DOHH2 (cell line): ENCODE data around the gene KRT84.

Source experiments
- H3F3A ChIP-seq: fragments of 200-600 bp; sonication (generic), shearing (Covaris generic); 2 replicates; pipeline ENCODE4 v1.6.0; 2016; ENCODE audit warnings: antibody characterized with exemption, mild to moderate bottlenecking; ENCODE audit not compliant: control insufficient read depth, insufficient read depth
- H3K27ac ChIP-seq: fragments of 200-600 bp; sonication (generic); 2 replicates; pipeline ENCODE4 v1.5.1; 2014; ENCODE audit warnings: low read depth, mild to moderate bottlenecking, low read length, moderate library complexity
- H3K27me3 ChIP-seq: fragments of 200-600 bp; sonication (generic); 2 replicates; pipeline ENCODE4 v1.6.1; 2014; ENCODE audit warnings: mild to moderate bottlenecking, low read length, mixed read lengths; ENCODE audit not compliant: control insufficient read depth
- H3K36me3 ChIP-seq: fragments of 200-600 bp; sonication (generic); 2 replicates; pipeline ENCODE4 v1.6.1; 2014; ENCODE audit warnings: mild to moderate bottlenecking, low read length, moderate library complexity, mixed read lengths; ENCODE audit not compliant: control insufficient read depth
- H3K4me1 ChIP-seq: fragments of 200-600 bp; sonication (generic); 2 replicates; pipeline ENCODE4 v1.6.1; 2014; ENCODE audit warnings: mild to moderate bottlenecking, low read length, mixed read lengths; ENCODE audit not compliant: control insufficient read depth
- H3K4me2 ChIP-seq: fragments of 200-600 bp; sonication (generic); 2 replicates; pipeline ENCODE4 v1.6.0; 2014; ENCODE audit warnings: mild to moderate bottlenecking, low read length, moderate library complexity
- H3K4me3 ChIP-seq: fragments of 200-600 bp; sonication (generic); 2 replicates; pipeline ENCODE4 v1.5.1; 2014; ENCODE audit warnings: mild to moderate bottlenecking, low read length, mixed read lengths
- H3K79me2 ChIP-seq: fragments of 200-600 bp; sonication (generic); 2 replicates; pipeline ENCODE4 v1.6.1; 2014; ENCODE audit warnings: mild to moderate bottlenecking, low read length, mixed read lengths; ENCODE audit not compliant: control insufficient read depth
- H3K9me2 ChIP-seq: fragments of 200-600 bp; sonication (generic); replicated peaks from 2 replicates; pipeline ENCODE4 v1.6.1; 2014; ENCODE audit warnings: mild to moderate bottlenecking, low read length, mixed read lengths; ENCODE audit not compliant: control insufficient read depth
- H3K9me3 ChIP-seq: fragments of 200-600 bp; sonication (generic); 2 replicates; pipeline ENCODE4 v1.6.1; 2014; ENCODE audit warnings: antibody characterized with exemption, low read length, mixed read lengths; ENCODE audit not compliant: control insufficient read depth, insufficient read depth
- H4K20me1 ChIP-seq: fragments of 200-600 bp; sonication (generic); 2 replicates; pipeline ENCODE4 v1.6.0; 2014; ENCODE audit warnings: low read depth, mild to moderate bottlenecking, antibody characterized with exemption, low read length, moderate library complexity; ENCODE audit not compliant: control insufficient read depth, insufficient read depth
- EZH2phosphoT487 ChIP-seq: fragments of 200-600 bp; sonication (generic); IDR thresholded peaks from 2 replicates; pipeline ENCODE4 v1.6.1; 2017; ENCODE audit warnings: borderline replicate concordance, mild to moderate bottlenecking, antibody characterized with exemption, low read length, moderate library complexity, mixed read lengths
- TF ChIP-seq, protein P1 (sequence below): fragments of 200-600 bp; sonication (generic); IDR thresholded peaks from one replicate; pipeline ENCODE4 v1.5.1; 2014; ENCODE audit warnings: antibody characterized with exemption, mild to moderate bottlenecking, low read depth, low read length; ENCODE audit not compliant: poor library complexity, severe bottlenecking

The KRT84 gene

DNA sequence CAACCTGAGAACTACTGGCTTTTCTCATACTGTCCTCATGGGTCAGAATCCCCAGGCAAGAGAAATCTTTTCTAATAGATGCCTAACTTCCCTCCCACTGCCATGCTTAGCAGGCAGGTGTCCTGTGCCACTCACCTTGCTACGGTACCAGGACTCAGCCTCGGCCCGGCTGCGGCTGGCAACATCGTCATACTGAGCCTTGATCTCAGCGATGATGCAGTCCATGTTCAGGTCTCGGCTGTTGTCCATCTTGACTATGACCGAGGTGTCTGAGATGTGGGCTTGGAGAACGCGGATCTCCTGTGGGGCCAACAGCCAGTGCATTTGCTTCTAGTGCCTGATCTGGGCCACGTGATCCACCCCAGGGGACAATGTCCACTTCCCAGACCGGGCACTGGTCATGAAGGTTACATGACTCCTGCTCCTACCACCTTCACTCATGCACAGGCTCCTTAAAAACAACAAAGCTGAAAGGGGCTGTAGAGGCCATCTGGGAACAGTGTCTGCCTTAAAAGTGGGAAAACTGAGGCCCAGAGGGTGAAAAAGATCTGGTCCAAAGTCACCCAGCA lies 22.3 kb downstream of the KRT84 start:
- TF ChIP-seq, protein P1, sequence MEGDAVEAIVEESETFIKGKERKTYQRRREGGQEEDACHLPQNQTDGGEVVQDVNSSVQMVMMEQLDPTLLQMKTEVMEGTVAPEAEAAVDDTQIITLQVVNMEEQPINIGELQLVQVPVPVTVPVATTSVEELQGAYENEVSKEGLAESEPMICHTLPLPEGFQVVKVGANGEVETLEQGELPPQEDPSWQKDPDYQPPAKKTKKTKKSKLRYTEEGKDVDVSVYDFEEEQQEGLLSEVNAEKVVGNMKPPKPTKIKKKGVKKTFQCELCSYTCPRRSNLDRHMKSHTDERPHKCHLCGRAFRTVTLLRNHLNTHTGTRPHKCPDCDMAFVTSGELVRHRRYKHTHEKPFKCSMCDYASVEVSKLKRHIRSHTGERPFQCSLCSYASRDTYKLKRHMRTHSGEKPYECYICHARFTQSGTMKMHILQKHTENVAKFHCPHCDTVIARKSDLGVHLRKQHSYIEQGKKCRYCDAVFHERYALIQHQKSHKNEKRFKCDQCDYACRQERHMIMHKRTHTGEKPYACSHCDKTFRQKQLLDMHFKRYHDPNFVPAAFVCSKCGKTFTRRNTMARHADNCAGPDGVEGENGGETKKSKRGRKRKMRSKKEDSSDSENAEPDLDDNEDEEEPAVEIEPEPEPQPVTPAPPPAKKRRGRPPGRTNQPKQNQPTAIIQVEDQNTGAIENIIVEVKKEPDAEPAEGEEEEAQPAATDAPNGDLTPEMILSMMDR, result no peak
- no peak for TF ChIP-seq EZH2phosphoT487
- no peaks in the 10 kb centered on the region for H3K36me3 ChIP-seq
- H3K9me3 ChIP-seq, result no peaks in the 10 kb centered on the region
- H3K4me3 ChIP-seq, result no peak overlapping the region
- H3F3A ChIP-seq, result peaks cover 4% of the 10 kb centered on the region; the same call in 1 of the 2 replicates
- peaks cover 16% of the 10 kb centered on the region for H3K4me1 ChIP-seq
- no peak overlapping the region for H3K4me2 ChIP-seq
- H3K79me2 ChIP-seq, result no peaks in the 10 kb centered on the region
- H3K27ac ChIP-seq, result no peak overlapping the region
- H3K9me2 ChIP-seq, result no peaks in the 10 kb centered on the region
- peaks cover under 1% of the 10 kb centered on the region for H3K27me3 ChIP-seq
- H4K20me1 ChIP-seq, result 0 out of 2 replicates have a peak, but pooled peaks cover 2% of the 10 kb centered on the region

DNA sequence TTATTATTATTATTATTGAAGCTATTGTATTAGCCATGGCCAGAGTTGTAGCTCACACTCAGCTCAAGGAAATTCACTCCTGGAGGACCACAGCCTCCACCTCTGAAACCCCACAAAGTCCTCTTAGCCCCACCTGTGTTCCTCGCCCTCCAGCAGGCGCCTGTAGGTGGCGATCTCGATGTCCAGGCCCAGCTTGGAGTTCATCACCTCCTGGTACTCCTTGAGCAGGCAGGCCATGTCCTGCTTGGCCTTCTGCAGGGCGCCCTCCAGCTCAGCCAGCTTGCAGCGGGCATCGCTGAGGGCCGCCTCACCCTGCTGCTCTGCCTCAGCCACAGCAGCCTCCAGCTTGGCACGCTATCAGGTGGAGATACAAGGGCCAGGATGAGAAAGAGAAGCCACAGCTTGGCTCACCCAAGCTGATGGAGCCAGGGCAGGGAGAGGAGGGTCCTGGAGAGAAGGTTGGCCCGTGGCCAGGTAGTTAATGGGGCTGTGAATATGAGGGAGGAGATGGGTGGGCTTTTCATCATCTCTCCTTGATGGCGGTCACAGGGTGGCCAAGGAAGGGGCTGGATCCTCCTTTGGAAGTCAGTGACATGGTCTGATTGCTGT lies 23.2 kb downstream of the KRT84 start:
- Histone ChIP-seq H3K79me2 (no peaks in the 10 kb centered on the region), H3K4me1 (peaks cover 24% of the 10 kb centered on the region), H3K9me2 (no peaks in the 10 kb centered on the region), H3F3A (peaks cover 4% of the 10 kb centered on the region; the same call in 1 of the 2 replicates), H3K27me3 (no peaks in the 10 kb centered on the region; the same call in 1 of the 2 replicates), H3K36me3 (no peaks in the 10 kb centered on the region), H3K27ac (no peak overlapping the region), H4K20me1 (0 out of 2 replicates have a peak, but pooled peaks cover 5% of the 10 kb centered on the region), H3K4me3 (no peak overlapping the region), H3K4me2 (no peak overlapping the region), H3K9me3 (no peaks in the 10 kb centered on the region)
- TF ChIP-seq, protein P1, result peak; percentile 60
- no peak for TF ChIP-seq EZH2phosphoT487

DNA sequence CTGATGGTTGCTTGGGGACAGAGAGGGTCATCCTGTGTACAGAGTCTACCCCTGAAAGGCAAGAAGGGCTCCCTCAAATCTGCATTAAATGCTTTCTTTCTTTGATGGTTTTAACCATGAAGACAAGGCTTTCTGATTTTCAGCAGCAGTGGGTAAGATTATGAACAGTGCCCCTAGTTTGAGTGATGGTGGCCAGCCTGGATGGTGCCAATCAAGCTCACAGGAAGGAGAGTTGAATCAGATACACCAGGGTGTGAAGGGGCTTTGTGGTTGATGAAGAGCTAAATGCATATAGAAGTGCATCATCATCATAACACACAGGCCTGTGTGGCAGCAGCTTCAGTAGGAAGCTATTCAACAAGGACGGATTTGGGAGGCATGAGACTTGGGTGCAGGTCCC lies 23.9 kb downstream of the KRT84 start:
- Histone ChIP-seq H3K27me3 (no peaks in the 10 kb centered on the region; the same call in 1 of the 2 replicates), H3K79me2 (no peaks in the 10 kb centered on the region), H3K4me3 (no peak overlapping the region), H3K9me3 (no peaks in the 10 kb centered on the region), H3K4me2 (no peak overlapping the region), H3K9me2 (no peaks in the 10 kb centered on the region), H3K27ac (no peak overlapping the region), H3K4me1 (peaks cover 24% of the 10 kb centered on the region), H3F3A (peaks cover 4% of the 10 kb centered on the region; the same call in 1 of the 2 replicates), H3K36me3 (no peaks in the 10 kb centered on the region), H4K20me1 (0 out of 2 replicates have a peak, but pooled peaks cover 5% of the 10 kb centered on the region)
- TF ChIP-seq EZH2phosphoT487, result no peak
- TF ChIP-seq, protein P1, result no peak
